ENCODE results near the gene SAMSN1. TPM values are rescaled to one million over a fixed set of nuclear protein-coding genes. Genes with fewer than 3 reads are reported as not detected.

Gene SAMSN1
- total and polyA plus RNA-seq, 2 of the 8 experiments (the other 6 are each of a cell fraction or from before 2014, with no cell fraction given): 0.50 to 3.0 TPM

GRCh38 chr21:14513804-14514203, 32.3 kb downstream of the SAMSN1 start:
- no peak overlapping the region for H2BK20ac ChIP-seq (ENCODE audit: low read length)
- 83% methylated on average over 1 of the region's 1 CpG; no CpG with 5 or more reads in 1 of the 2 experiments for WGBS, 2 experiments (ENCODE audit: extremely low coverage in 1 of 2, insufficient coverage in 1 of 2, insufficient read length in 1 of 2, insufficient replicate concordance in 2 of 2, low coverage in 1 of 2, low lambda C conversion rate in 2 of 2, missing lambda C conversion rate in 1 of 2)
- H2BK5ac ChIP-seq (ENCODE audit: low read depth, low read length): no peak overlapping the region
- DNase-seq (ENCODE audit: low read depth in 1 of 2, low spot score in 2 of 2) (no peak), FAIRE-seq (no peak)
- H4K20me1 ChIP-seq (replicated peaks in 1 of 2; ENCODE audit: control insufficient read depth in 1 of 2, insufficient read depth in 2 of 2, low read length in 2 of 2): no peaks in the 10 kb centered on the region
- H3K23ac ChIP-seq (ENCODE audit: insufficient read length): no peak overlapping the region
- H3K27ac ChIP-seq (ENCODE audit: low read depth, low read length): no peak overlapping the region
- no peaks in the 10 kb centered on the region for H3K4me1 ChIP-seq (replicated peaks in 1 of 4; ENCODE audit: control insufficient read depth in 3 of 4, insufficient read depth in 4 of 4, low read length in 3 of 4)
- no peak overlapping the region for H3K18ac ChIP-seq (ENCODE audit: extremely low read depth, low read length)
- H3K79me2 ChIP-seq (ENCODE audit: control insufficient read depth in 1 of 2, insufficient read depth in 2 of 2, low read length in 2 of 2): no peaks in the 10 kb centered on the region
- no peak overlapping the region for H2BK15ac ChIP-seq (ENCODE audit: low read length)
- H2AFZ ChIP-seq (ENCODE audit: low read length): no peak overlapping the region
- no peak overlapping the region for H3K4me2 ChIP-seq (ENCODE audit: insufficient read depth in 1 of 2, low read depth in 2 of 2, low read length in 2 of 2)
- CTCF ChIA-PET (ENCODE audit: partially characterized antibody): no interaction called here
- no peaks in the 10 kb centered on the region for H3K36me3 ChIP-seq (ENCODE audit: control insufficient read depth in 2 of 4, insufficient read depth in 4 of 4, low read length in 3 of 4)
- H3K27me3 ChIP-seq (replicated peaks in 1 of 4; ENCODE audit: control insufficient read depth in 3 of 4, extremely low read depth in 1 of 4, insufficient read depth in 3 of 4, low read length in 3 of 4): no peaks in the 10 kb centered on the region
- no peak overlapping the region for H3K9ac ChIP-seq (replicated peaks in 1 of 4; ENCODE audit: extremely low read depth in 1 of 4, low read depth in 3 of 4, low read length in 3 of 4)
- no peak overlapping the region for H2AK5ac ChIP-seq (ENCODE audit: low read depth, low read length)
- H2BK120ac ChIP-seq (replicated peaks; ENCODE audit: low read depth, low read length): no peak overlapping the region
- no peak overlapping the region for H4K8ac ChIP-seq (ENCODE audit: extremely low read depth, insufficient read depth, low read length)
- no peak overlapping the region for H3K56ac ChIP-seq (replicated peaks; ENCODE audit: insufficient read length, low read depth, low read length)
- H3K79me1 ChIP-seq (ENCODE audit: low read depth, low read length): no peaks in the 10 kb centered on the region
- H3K23me2 ChIP-seq (ENCODE audit: low read depth, low read length): no peaks in the 10 kb centered on the region
- H3K9me3 ChIP-seq (ENCODE audit: insufficient read depth in 2 of 2, low read depth in 1 of 2, low read length in 1 of 2): no peaks in the 10 kb centered on the region
- no peak overlapping the region for H4K91ac ChIP-seq (replicated peaks; ENCODE audit: insufficient read length, low read length)
- H2BK12ac ChIP-seq (ENCODE audit: low read depth, low read length): no peak overlapping the region
- H3K4me3 ChIP-seq (ENCODE audit: extremely low read depth in 1 of 4, insufficient read depth in 2 of 4, low read depth in 3 of 4, low read length in 4 of 4): no peak overlapping the region
- H4K5ac ChIP-seq (ENCODE audit: insufficient read length, low read depth, low read length): no peak overlapping the region
- H3K14ac ChIP-seq (ENCODE audit: insufficient read length): no peak overlapping the region
- no peak overlapping the region for H3K4ac ChIP-seq (replicated peaks; ENCODE audit: insufficient read length, low read depth, low read length)
- TF ChIP-seq E2F6 (IDR thresholded peaks at IDR 0.05): no peak
- TF ChIP-seq SIRT6 (IDR thresholded peaks at IDR 0.05; ENCODE audit: low read length): no peak
- TF ChIP-seq PHF8 (conservative IDR thresholded peaks at IDR 0.05; ENCODE audit: low read depth, low read length): no peak
- TF ChIP-seq CBX5 (IDR thresholded peaks at IDR 0.05; ENCODE audit: low read depth, low read length): no peak
- no peak for TF ChIP-seq POLR2AphosphoS5 (IDR thresholded peaks at IDR 0.05; ENCODE audit: low read depth, low read length)
- TF ChIP-seq EP300 (IDR thresholded peaks at IDR 0.05; ENCODE audit: borderline replicate concordance in 1 of 2, low read depth in 2 of 2, low read length in 2 of 2): no peak
- TF ChIP-seq CBX8 (IDR thresholded peaks at IDR 0.05; ENCODE audit: borderline replicate concordance, low read depth, low read length): no peak
- TF ChIP-seq CREB1 (IDR thresholded peaks at IDR 0.05): no peak
- no peak for TF ChIP-seq ATF2 (IDR thresholded peaks at IDR 0.05; ENCODE audit: low read length)
- TF ChIP-seq SP2 (IDR thresholded peaks at IDR 0.05; ENCODE audit: low read length): no peak
- POLR2A ChIA-PET (ENCODE audit: partially characterized antibody): no interaction called here

Data from H1 (cell line).